Uterus (tissue), 2 donors: ENCODE results near the gene TC2N.

ENCODE experiments used
- CTCF ChIP-seq, 4 experiments: fragments of 200-600 bp in 2 of 4; fragments of 450-650 bp in 2 of 4; sonication (generic) in 2 of 4; IDR thresholded peaks; one replicate each; pipeline ENCODE4 v1.5.1; 2016 to 2019; ENCODE audit warnings: antibody characterized with exemption in 4 of 4, mild to moderate bottlenecking in 2 of 4, moderate library complexity in 1 of 4
- POLR2A ChIP-seq, 2 donors: fragments of 450-650 bp; IDR thresholded peaks; one replicate each; pipeline ENCODE4 v1.6.1; 2016; ENCODE audit warnings: antibody characterized with exemption in 2 of 2, mild to moderate bottlenecking in 1 of 2, moderate library complexity in 1 of 2

GRCh38 chr14:91755570-91756295, 111.6 kb downstream of the TC2N start:
- TF ChIP-seq CTCF (IDR thresholded peaks at IDR 0.05) (no peak), POLR2A (IDR thresholded peaks at IDR 0.05) (no peak)
